ENCODE data around the gene CD79A.
A peak's percentile ranks its signal among the peaks of the same experiment; 100 is the strongest.

The CD79A gene

DNA sequence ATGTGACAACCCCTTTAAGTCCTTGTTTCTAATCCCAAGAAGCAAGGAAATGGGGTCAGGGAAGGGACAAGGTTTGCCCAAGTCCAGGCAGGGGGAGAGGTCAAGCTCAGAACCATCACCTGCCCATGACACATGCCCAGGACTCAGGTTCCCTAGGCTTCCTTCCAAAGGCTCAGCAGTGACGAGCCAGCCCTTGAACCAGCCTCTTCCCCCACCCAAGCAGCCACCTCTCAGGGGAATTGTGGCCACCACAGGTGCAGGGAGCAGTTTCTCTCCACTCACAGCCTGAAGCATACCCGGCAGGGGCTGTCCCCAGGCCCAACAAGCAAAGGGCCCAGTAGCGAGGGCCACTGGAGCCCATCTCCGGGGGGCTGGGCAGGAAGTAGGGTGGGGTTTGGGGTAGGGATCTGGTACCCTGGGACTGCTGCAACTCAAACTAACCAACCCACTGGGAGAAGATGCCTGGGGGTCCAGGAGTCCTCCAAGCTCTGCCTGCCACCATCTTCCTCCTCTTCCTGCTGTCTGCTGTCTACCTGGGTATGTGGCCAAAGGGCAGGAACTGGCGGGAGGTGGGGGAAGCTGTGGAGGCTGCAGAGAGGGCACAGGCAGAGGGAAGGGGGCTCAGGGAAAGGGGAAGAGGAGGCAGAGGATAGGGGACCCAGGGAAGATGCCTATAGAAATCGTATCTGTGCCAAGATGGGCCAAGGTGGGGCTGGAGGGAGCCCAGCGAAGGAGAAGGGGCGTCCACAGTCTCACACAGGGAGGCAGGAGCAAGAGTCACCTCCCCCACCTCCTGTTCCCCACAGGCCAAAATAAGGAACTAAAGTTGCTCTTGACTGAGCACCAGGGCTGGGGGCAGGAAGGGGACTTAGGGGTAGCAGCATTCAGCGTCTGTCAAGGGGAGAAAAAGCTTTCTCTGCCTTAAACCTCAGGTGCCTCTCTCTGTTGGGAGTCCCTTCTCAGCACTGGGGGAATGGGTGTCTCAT is at the start of gene CD79A:
Gene CD79A, plus strand, starts transcription at position 433 of the 986 bp plus-strand sequence. Its CDS starts 26 bp downstream, at position 459.
- DNase-seq: no peak

DNA sequence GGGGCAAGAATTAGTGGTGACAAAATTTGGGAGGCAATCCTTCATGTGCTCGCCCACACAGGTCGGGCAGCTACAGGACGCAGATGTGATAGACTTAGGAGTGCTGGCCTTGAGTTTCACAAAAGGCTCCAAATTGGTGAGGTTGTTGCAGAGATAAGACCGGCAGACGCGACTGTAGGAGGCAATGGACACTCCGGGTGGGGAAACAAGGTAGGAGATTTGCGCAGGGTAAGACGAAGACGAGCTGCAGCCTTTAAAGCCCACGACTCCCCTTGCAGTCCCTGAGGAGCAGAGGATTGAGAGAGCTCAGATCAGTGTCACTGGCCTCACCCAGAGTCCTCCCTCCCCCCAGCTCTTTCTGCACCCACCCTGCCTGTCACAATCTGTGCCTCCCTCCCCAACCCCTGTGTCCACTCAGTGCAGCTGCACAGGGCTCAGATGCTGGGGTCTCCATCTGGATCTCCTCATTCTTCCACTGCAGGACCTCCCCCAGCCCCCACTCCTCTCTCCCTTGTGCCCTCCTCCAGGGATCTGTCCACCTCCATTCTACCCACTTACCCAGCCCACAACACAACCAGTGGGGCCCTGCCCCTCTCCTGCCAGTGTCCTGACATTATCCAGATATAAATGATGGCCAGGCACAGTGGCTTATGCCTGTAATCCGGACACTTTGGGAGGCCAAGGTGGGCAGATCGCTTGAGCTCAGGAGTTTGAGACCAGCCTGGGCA is 38.9 kb upstream of the CD79A start:
- DNase-seq: no peak

DNA sequence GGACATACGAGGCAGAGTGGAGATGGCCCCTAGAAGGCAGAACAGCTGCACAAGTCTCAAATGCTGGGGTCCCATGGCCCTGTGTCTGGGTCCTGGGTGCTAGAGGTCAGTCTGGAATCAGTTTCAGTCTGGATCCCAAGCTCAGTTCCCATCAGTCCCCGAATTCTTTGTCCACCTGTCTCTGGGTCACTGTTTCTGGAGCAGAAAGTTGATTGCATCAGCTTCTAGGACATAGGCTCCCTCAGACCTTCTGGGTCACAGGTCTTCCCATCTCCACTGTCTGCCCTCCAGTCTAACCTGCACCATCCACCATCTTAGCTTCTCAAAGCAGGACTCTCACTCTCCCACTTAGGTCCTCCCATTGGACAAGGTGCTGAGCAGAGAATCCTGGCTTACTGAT is 37.9 kb upstream of the CD79A start:
- DNase-seq: no peak

DNA sequence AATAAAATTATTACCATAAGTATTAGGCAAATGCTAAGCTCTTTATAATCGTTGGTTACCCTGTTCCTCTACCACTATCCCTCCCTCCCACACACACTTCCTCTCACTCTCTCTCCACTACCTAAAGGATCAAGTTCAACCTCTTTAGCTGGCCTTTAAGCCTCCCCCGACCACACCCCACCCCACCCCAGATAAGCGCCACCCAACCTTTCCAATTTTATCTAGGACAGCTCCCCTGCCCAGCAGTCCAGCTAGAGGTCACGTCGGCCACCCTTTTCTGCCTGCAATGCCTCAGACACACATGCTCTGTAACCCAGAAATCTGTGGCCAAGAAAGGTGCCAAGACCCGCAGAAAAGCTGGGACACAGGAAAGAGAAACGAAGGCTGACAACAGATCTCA is 33.7 kb upstream of the CD79A start:
- no peak for DNase-seq

DNA sequence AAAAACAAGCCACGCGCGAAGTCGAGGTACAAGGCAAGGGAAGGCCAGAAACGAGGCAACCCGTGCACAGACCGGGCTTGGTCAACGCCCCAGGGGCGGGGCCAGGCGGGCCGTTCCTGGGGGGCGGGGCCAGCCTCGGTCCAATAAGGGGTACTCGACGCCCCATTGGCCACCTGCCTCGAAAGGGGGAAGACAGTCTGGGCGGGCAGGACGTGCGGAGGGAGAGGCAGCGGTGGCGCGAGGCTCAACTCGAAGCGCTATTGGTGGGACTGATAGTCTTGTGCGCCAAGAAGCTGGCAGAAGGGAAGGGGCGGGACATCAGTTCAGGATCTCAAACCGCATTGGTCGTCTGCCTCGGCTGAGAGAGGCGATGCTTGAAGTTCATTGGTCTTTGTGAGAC is 32.5 kb upstream of the CD79A start, which contains the start of gene LYPD4:
Gene LYPD4, minus strand, starts transcription at position 83 of the 400 bp plus-strand sequence. CDS start 5,398 bp downstream, outside the sequence.
- DNase-seq: no peak

DNA sequence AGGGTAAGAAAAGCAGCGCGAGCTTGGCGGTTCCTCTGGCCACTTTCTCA is 32.3 kb upstream of the CD79A start, which contains the start of gene DMRTC2:
Gene DMRTC2, plus strand, starts transcription at position 42 of the 50 bp plus-strand sequence. CDS start 2,387 bp downstream, outside the sequence.
- no peak for DNase-seq

DNA sequence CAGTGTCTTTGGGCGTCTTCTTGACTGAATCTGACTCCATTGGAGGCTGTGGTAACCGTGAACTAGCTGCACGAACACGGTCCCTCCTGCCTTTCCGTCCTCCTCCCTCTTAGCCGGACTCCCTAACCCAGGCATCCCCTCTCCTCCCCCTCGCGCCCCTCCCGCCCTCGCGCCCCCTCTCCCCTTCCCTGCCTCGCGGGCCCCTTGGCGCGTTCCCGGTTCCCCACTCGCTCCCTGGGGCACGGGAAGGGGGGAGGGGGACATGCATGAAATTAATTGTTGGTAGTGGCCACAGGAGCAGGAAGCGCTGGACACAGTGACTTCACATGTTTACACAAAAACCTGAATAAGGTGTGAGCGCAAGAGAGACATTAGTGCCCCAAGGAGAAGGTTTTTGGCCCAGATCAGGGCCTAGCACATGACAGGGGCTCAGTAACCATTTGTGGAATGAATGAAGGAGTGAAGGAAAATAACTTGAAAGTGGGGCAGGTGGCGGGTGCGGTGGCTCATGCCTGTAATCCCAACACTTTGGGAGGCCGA is 32.0 kb upstream of the CD79A start:
- no peak for DNase-seq

DNA sequence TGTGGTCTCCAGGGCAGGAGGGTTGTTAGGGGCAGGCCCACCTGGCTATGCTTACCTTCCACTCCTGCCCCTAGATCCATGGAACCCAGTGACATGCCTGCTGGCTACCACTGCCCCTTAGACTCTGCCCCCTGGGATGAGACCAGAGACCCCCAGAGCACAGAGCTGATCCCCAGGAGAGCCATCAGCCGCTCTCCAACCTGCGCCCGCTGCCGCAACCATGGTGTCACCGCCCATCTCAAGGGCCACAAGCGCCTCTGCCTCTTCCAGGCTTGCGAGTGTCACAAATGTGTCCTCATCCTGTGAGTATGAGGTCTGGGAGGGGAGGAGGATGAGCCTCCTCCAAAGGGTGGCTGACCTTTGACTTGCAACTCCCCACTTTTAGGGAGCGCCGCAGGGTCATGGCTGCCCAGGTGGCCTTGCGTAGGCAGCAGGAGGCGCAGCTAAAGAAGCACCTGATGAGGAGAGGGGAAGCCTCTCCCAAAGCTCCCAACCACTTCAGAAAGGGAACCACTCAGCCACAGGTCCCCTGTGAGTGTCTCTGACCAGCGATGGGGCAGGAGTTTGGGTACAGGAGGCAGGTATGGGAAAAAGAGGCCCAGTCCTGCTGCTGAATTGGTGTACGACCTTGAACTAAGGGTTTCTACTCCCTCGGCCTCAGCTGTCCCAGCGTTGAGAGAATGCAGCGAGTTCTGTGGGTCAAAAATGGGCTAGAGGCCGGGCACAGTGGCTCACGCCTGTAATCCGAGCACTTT is 29.6 kb upstream of the CD79A start:
- no peak for DNase-seq

DNA sequence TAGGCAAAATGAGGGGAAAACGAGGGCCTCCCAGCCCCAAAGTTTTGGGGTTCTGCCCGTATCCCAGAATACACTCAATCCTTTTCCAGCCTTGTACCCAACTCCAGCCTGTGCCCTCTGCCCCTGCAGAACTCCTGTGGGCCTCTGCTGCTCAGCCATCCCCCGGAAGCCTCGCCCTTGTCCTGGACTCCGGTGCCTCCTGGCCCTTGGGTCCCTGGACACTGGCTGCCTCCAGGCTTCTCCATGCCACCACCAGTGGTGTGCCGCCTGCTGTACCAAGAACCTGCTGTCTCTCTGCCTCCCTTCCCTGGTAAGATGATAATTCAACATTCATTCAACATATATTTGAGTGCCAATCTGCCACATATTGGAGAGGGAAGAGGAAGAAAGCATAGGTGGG is 28.4 kb upstream of the CD79A start:
- DNase-seq: no peak

DNA sequence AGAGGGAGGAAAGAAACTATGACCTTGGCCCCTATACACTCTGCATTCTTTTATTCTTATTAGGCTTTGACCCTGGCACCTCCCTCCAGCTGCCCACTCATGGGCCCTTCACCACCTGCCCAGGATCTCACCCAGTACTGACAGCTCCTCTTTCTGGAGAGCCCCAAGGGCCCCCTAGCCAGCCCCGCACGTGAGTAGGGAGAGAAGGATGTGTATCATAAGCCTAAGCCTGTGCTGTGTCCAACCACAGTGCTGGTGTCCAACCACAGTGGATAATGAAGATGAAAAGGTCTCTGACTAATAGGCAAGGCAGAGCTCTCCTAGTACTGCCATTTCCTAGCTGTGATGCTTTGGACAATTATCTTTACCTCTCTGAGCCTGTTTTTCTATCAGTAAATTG is 28.0 kb upstream of the CD79A start:
- no peak for DNase-seq

DNA sequence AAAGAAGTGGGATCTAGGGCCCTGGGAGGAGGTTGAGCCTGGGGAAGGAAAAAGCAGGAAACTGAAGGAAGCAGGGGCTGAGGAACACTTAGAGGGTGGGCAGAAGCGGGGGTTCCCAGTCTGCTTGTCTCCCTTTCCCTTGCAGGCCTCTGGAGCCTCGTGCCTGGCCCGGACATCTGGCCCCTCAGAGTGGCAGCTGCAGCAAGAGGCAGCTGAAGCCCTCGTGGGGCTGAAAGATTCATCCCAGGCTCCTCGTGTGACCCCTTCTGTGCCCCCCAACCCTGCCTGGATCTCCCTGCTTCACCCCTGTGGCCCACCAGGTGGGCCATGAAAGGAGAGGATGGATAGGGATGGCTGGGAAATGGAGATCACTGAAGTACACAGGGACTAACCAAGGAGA is 26.7 kb upstream of the CD79A start:
- DNase-seq: no peak

DNA sequence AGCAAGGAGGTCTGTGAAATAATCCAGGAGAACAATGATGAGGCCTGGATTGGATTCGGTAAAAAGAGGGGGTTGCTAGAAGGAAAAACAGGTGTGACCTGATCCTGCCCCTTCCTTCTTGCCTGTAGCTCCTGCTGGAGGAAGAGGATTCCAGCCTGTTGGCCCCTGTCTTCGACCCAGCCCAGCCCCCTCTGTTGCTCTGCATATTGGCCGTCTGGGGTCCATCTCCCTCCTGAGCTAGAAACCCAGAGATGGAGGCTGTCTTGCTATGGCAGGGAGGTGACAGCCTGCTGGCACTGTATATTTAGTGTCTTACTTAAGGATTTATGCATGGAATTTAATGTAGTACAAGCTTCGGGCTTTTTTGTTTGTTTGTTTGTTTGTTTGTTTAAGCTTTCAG is 25.6 kb upstream of the CD79A start:
- DNase-seq: no peak

DNA sequence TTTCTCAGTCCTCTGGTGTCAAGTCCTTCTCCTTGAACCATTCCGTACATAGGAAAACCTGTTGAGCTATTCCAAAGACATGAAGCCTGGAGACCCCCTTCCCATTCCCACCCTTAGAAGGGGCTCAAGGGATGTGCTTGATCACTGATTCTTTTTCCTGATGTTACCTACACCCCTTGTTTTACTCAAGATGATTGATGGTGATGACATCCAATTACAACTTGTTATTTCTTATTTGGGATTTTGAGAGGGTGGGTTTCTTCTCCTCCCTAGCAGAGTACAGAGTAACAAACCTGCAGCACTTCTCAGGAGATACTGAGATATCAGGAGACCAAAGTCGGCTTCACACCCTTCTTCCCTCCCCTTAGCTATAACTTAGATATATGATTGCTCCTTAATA is 23.7 kb upstream of the CD79A start:
- DNase-seq: no peak

DNA sequence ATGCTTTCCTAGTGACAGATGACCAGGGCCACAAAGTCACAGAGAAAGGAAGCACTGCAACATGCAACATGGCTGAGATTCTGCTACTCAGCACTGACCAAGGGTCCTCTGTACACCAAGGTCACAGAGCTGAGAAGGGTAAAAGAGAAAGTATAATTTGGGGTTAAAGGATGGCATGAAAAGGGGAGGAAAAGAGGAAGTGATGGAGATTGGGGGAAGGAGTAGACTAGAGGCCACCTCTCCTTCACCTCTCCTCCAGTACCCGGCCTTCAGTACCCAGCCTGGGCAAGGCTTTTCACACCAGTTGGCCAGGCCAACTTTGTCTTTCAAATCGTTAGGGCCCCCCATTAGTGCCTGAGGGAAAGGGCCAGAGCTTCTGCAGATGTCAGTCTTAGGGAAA is 23.3 kb upstream of the CD79A start:
- DNase-seq: no peak

DNA sequence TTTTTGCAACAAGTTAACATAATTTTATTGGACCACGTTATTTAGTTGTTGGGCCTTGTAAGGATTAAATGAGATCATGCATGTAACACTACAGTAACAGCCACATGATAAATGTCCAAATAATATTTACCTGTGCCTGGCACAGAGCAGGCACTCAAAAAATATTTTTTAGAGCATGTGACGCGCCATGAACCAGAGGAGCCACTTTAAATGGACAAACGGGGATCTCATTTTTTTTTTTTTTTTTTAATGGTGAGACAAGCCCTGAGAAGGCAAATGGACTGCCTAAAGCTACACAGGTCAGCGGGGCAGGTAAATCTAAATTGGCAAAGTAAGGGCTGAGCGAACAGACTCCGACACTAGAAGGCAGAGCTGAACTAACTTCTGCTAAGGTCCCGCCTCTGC is 17.9 kb upstream of the CD79A start:
- DNase-seq: no peak

DNA sequence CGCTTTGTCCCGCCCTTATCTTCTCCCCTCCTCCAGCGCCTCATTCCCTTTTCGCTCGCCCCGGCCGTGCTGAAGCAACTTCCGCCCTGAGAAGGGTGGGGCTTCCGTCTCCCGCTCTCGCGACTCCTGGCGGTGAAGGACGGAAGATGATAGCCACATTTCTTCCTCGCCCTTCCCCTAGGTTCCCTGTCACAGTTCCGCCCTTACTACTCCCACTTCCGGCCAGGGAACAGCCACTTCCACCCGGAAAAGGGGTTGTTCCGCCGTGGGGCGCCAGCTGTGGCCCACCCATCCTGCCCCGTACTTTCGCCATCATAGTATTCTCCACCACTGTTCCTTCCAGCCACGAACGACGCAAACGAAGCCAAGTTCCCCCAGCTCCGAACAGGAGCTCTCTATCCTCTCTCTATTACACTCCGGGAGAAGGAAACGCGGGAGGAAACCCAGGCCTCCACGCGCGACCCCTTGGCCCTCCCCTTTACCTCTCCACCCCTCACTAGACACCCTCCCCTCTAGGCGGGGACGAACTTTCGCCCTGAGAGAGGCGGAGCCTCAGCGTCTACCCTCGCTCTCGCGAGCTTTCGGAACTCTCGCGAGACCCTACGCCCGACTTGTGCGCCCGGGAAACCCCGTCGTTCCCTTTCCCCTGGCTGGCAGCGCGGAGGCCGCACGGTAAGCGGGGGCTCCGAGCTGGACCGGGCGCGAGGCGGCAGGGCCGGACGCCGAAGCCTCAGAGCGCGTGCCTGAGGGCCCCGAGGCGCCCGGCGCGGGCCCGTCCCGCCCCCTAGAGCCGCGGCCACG is 17.3 kb upstream of the CD79A start, which contains the start of gene RPS19:
Gene RPS19, plus strand, starts transcription at position 638 of the 801 bp plus-strand sequence. CDS start 520 bp downstream, outside the sequence.
- DNase-seq: peak; percentile 97

DNA sequence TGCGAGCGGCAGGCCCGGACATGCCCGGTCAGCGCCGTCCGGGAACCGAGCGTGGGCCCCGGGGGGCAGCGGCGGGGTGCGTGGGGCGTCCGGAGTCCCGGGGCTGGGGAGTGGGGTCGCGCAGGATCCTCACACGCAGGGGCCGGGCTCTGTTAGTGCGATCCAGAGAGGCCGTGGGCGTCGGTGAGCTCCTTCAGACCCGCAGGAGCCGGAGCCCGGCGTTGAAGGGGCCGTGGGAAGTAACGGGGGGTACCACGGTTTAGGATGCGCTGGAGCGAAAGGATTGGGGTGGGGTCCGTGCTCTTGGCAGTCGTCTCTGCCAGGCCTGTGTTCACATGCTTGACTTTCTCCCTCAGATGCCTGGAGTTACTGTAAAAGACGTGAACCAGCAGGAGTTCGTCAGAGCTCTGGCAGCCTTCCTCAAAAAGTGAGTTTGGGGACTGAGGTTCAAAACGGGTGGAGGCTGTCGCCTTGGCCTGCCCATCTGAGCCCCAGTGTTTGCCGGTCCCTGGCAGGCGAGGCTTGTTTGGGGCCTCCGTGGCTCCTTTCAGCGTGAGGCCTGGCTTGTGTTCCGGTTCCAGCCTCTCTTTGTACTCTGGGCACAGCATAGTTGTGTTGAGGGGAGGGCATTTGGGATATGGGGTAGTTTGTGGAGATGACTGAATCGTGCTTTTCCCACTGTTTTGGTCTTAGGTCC is 16.5 kb upstream of the CD79A start:
- DNase-seq: peak; percentile 56

DNA sequence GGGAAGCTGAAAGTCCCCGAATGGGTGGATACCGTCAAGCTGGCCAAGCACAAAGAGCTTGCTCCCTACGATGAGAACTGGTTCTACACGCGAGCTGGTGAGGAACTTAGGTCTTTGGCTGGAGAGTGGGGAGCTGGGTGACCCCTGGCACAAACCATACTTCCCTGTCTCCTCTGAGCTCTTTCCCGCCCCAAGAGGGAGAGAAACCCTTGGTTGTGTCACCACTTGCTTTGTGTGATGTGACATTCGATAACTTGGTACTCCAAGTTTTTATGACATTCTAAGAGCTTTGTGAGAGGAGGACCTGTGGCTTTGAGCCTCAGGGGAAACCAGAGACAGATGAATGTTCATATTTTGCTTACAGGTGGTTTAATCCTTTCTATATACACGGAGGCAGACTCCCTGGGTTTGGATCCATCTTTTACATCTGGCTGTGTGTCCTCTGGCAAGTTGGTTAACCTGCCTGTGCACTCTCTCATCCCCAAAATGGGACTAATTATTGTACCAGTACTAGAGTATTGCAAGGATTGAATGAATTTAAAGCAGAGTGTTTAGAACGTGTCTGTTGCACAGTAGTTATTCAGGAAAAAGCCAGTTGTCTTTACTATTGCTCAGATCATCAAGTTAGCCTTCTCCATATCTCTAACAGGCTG is 15.8 kb upstream of the CD79A start:
- DNase-seq: no peak

DNA sequence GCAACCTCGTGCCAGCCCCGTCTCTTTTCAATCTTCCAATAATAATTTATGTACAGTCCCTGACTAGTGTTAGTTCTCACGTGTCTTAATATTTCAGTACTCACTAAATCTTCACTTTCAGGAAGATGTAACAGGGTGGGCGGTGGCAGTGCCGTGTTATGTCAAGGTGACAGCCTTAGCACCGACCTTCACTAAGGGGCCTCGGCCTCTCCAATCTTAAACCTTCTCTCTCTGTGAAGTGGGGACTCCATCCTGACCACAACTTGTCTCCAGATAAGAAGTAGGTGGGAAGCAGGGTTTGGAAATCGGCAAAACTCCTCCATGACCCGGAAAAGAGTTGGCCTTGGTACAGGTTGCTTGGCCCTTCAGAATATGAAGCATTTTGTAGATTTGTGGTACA is 15.2 kb upstream of the CD79A start:
- no peak for DNase-seq

DNA sequence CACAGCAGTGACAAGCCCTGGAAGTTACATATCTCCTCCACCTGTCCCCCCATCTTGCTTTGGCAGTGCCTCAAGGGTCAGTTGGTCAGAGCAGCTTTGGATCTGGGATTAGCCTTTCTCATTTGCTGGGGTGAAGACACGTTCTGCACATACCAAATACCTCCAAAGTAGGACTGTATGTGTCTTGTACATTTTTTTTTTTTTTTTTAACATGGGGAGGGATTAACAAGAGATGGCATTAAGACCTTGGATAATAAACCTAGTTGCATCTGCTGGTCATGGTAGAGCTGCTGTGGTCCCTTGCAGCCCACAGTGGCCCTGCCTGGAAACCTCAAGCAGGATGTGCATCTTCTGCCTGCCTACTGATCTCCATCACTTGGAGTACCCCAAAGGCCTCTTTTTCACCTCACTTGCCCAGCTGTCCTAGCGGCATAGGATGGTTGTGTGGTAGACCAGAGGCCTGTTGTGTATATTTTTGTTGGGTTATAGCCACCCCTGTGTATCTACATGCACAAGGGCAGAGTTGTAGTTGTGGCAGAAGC is 14.6 kb upstream of the CD79A start:
- DNase-seq: no peak

Measured in activated naive CD4-positive, alpha-beta T cell treated with anti-CD3 and anti-CD28 coated beads, Interleukin-2, amount 50 U/mL, for 16 hours (primary cell).